OCI-LY7 (cell line): Measurements from ENCODE around the gene LRRC73. TPM values are rescaled to one million over a fixed set of nuclear protein-coding genes. Genes with fewer than 3 reads are reported as not detected.

Source experiments
- BruUV-seq: library from RNA; stranded (reverse); fragments of 400-500 nt; replicated peaks from 2 replicates; lab custom pipeline; 2021; lab: Mats Ljungman, UMichigan
- CTCF ChIA-PET: fragments of 300-600 bp; sonication (Branson Sonifier 250); formaldehyde crosslinking; loops from one replicate; lab custom pipeline; 2022; ENCODE audit warnings: antibody characterized with exemption; ENCODE audit not compliant: unreplicated experiment; lab: Charles Lee
- POLR2A ChIA-PET: fragments of 300-600 bp; sonication (Branson Sonifier 250); formaldehyde crosslinking; loops from one replicate; lab custom pipeline; 2022; ENCODE audit warnings: antibody characterized with exemption; lab: Charles Lee
- DNase-seq: peaks from one replicate; pipeline ENCODE4 v3.0.0-alpha.2; 2015; ENCODE audit warnings: low spot score
- H2AFZ ChIP-seq: fragments of 200-600 bp; sonication (generic), shearing (Covaris generic); 2 replicates; pipeline ENCODE4 v1.6.1; 2014; ENCODE audit warnings: mild to moderate bottlenecking, antibody characterized with exemption, low read length, moderate library complexity
- H3K27ac ChIP-seq: fragments of 200-600 bp; sonication (generic); 2 replicates; pipeline ENCODE4 v1.5.1; 2014; ENCODE audit warnings: mixed run types, low read depth, mild to moderate bottlenecking, moderate library complexity, low read length, inconsistent platforms; ENCODE audit not compliant: poor library complexity, severe bottlenecking
- H3K36me3 ChIP-seq: fragments of 200-600 bp; sonication (generic); 2 replicates; pipeline ENCODE4 v1.6.1; 2014; ENCODE audit warnings: mild to moderate bottlenecking, antibody characterized with exemption, low read length, moderate library complexity, mixed read lengths; ENCODE audit not compliant: insufficient read depth
- H3K4me1 ChIP-seq: fragments of 200-600 bp; sonication (generic); 2 replicates; pipeline ENCODE4 v1.5.1; 2014; ENCODE audit warnings: mild to moderate bottlenecking, low read length; ENCODE audit not compliant: insufficient read depth, poor library complexity, severe bottlenecking
- H3K4me2 ChIP-seq: fragments of 200-600 bp; sonication (generic); 2 replicates; pipeline ENCODE4 v1.6.1; 2014; ENCODE audit warnings: mild to moderate bottlenecking, low read length
- H3K4me3 ChIP-seq: fragments of 200-600 bp; sonication (generic); 2 replicates; pipeline ENCODE4 v1.5.1; 2014; ENCODE audit warnings: mild to moderate bottlenecking, low read depth, low read length; ENCODE audit not compliant: poor library complexity, severe bottlenecking
- H3K79me2 ChIP-seq: fragments of 200-600 bp; sonication (generic); 2 replicates; pipeline ENCODE4 v1.6.1; 2016; ENCODE audit warnings: low read depth, mild to moderate bottlenecking, low read length, moderate library complexity, mixed read lengths; ENCODE audit not compliant: insufficient read depth
- H3K9me2 ChIP-seq: fragments of 200-600 bp; sonication (generic); 2 replicates; pipeline ENCODE4 v1.6.1; 2016; ENCODE audit warnings: mild to moderate bottlenecking, low read length, mixed read lengths; ENCODE audit not compliant: insufficient read depth
- H3K9me3 ChIP-seq: fragments of 200-600 bp; sonication (generic); 2 replicates; pipeline ENCODE4 v1.6.1; 2014; ENCODE audit warnings: mild to moderate bottlenecking, mixed run types, low read length, mixed read lengths
- H4K20me1 ChIP-seq: fragments of 200-600 bp; sonication (generic); 2 replicates; pipeline ENCODE4 v1.6.1; 2014; ENCODE audit warnings: mild to moderate bottlenecking, antibody characterized with exemption, low read length, moderate library complexity, mixed read lengths; ENCODE audit not compliant: insufficient read depth
- CTCF ChIP-seq: fragments of 200-600 bp; sonication (generic); conservative IDR thresholded peaks from 2 replicates; pipeline ENCODE4 v1.5.1; 2014; ENCODE audit warnings: mild to moderate bottlenecking, antibody characterized with exemption, low read length, moderate library complexity, mixed read lengths
- EZH2phosphoT487 ChIP-seq: fragments of 200-600 bp; sonication (generic); IDR thresholded peaks from 2 replicates; pipeline ENCODE4 v1.6.1; 2018; ENCODE audit warnings: low read depth, borderline replicate concordance, mild to moderate bottlenecking, mixed run types, antibody characterized with exemption, low read length, moderate library complexity, mixed read lengths
- intact Hi-C: fragments of 100-400 bp; cut with micrococcal nuclease; formaldehyde crosslinking; loops from one replicate; pipeline ENCODE4 v1.10.0; 2022; ENCODE audit not compliant: unreplicated experiment
- total RNA-seq, 2 experiments: library from RNA; depleted of rRNA in 1 of 2; stranded (reverse); fragments of >200 nt in 1 of 2; shearing (Covaris generic) in 1 of 2; gene quantifications; 2 replicates each; pipeline ENCODE4 v1.2.3, GENCODE V29; 2014 to 2022

The LRRC73 gene
- total RNA-seq, 2 experiments from 2014 or later, result 0.19 to 0.25 TPM

- Histone ChIP-seq H3K27ac (no peak overlapping the region), H3K9me2 (no peaks in the 10 kb centered on the region), H3K79me2 (no peaks in the 10 kb centered on the region), H4K20me1 (no peaks in the 10 kb centered on the region), H2AFZ (no peak overlapping the region), H3K4me3 (no peak overlapping the region), H3K4me1 (no peaks in the 10 kb centered on the region), H3K9me3 (no peaks in the 10 kb centered on the region), H3K4me2 (no peak overlapping the region), H3K36me3 (peaks cover 97% of the 10 kb centered on the region)
- no peak for DNase-seq
- BruUV-seq, result no TSS peak
- ChIA-PET CTCF (no interaction called here), POLR2A (interaction anchor here (0.5 to 2.1 kb wide), 5 partner anchors 10 to 35 kb away, joined by 3 to 5 read pairs (median 4); partner anchors contain the start of genes POLH and XPO5)
- TF ChIP-seq CTCF (no peak), EZH2phosphoT487 (no peak)
- intact Hi-C loops, result loop anchor here (10.0 kb wide), 1 partner anchor 58 kb away; no protein-coding TSS in a partner anchor
Observed at GRCh38 chr6:43547222-43547621, 37.1 kb upstream of the LRRC73 start.

GRCh38 chr6:43544461-43544860, 34.3 kb upstream of the LRRC73 start:
- no peak overlapping the region for H3K27ac ChIP-seq
- H3K79me2 ChIP-seq, result no peaks in the 10 kb centered on the region
- POLR2A ChIA-PET, result interaction anchor here (0.7 to 1.1 kb wide), 2 partner anchors 13 to 26 kb away, joined by 3 read pairs; no protein-coding TSS in a partner anchor

More at GRCh38 chr6:43544461-43544860, 34.3 kb upstream of the LRRC73 start:
- H3K4me3 ChIP-seq, result no peak overlapping the region
- H3K4me1 ChIP-seq, result no peaks in the 10 kb centered on the region
- no peaks in the 10 kb centered on the region for H4K20me1 ChIP-seq
- no peak overlapping the region for H3K4me2 ChIP-seq
- H3K9me3 ChIP-seq, result no peaks in the 10 kb centered on the region
- CTCF ChIA-PET, result no interaction called here
- intact Hi-C loops, result loop anchor here (10.0 kb wide), 1 partner anchor 60 kb away; no protein-coding TSS in a partner anchor
- TF ChIP-seq EZH2phosphoT487, result no peak
- TF ChIP-seq CTCF, result no peak
- no TSS peak for BruUV-seq
- no peaks in the 10 kb centered on the region for H3K9me2 ChIP-seq
- H2AFZ ChIP-seq, result no peak overlapping the region
- peaks cover 97% of the 10 kb centered on the region for H3K36me3 ChIP-seq
- DNase-seq, result no peak
